GM12873 (cell line): ENCODE measurements around the gene RPS6KA6.

Experiments used
- CTCF ChIP-seq: IDR thresholded peaks from 2 replicates; pipeline ENCODE4 v1.5.1; 2012; ENCODE audit warnings: low read depth, mild to moderate bottlenecking, moderate library complexity, low read length, control low read depth; ENCODE audit not compliant: insufficient read depth; ENCODE audit errors: missing control alignments

Gene RPS6KA6

GRCh38 chrX:84153538-84153937 lies 34.5 kb downstream of the RPS6KA6 start:
- TF ChIP-seq CTCF: no peak

- no peak for TF ChIP-seq CTCF
Measured at GRCh38 chrX:84144991-84145390, 43.0 kb downstream of the RPS6KA6 start.

GRCh38 chrX:84144281-84144680 lies 43.7 kb downstream of the RPS6KA6 start:
- TF ChIP-seq CTCF: no peak

GRCh38 chrX:84133023-84133422 lies 55.0 kb downstream of the RPS6KA6 start:
- TF ChIP-seq CTCF: no peak

- TF ChIP-seq CTCF: no peak
Measured at GRCh38 chrX:84123585-84123984, 64.4 kb downstream of the RPS6KA6 start.

GRCh38 chrX:84118769-84119168 lies 69.2 kb downstream of the RPS6KA6 start:
- no peak for TF ChIP-seq CTCF

- no peak for TF ChIP-seq CTCF
Measured at GRCh38 chrX:84118315-84118714, 69.7 kb downstream of the RPS6KA6 start.
